Thymus (tissue), 11 donors: ENCODE data around the gene CLSTN1. TPM values are rescaled to one million over a fixed set of nuclear protein-coding genes. Genes with fewer than 3 reads are reported as not detected.

Experiments used
- DNase-seq, 9 donors: peaks; one replicate each; pipeline ENCODE4 v3.0.0-alpha.2; 2013; ENCODE audit warnings: low spot score in 9 of 9, low read depth in 6 of 9, missing footprints in 1 of 9
- H3K27ac ChIP-seq, 2 donors: one replicate each; pipeline ENCODE4 v1.5.1; 2013; ENCODE audit warnings: control low read depth in 1 of 2, low read depth in 1 of 2, low read length in 1 of 2, mild to moderate bottlenecking in 1 of 2, moderate library complexity in 1 of 2
- H3K27me3 ChIP-seq, 2 donors: one replicate each; pipeline ENCODE4 v1.5.1; 2013; ENCODE audit warnings: low read length in 1 of 2; ENCODE audit not compliant: control insufficient read depth in 2 of 2, insufficient read depth in 1 of 2
- H3K36me3 ChIP-seq, 2 donors: one replicate each; pipeline ENCODE4 v1.5.1; 2013; ENCODE audit warnings: low read length in 1 of 2, mild to moderate bottlenecking in 1 of 2, moderate library complexity in 1 of 2; ENCODE audit not compliant: control insufficient read depth in 2 of 2, insufficient read depth in 2 of 2
- H3K4me1 ChIP-seq, 2 donors: one replicate each; pipeline ENCODE4 v1.5.1; 2013; ENCODE audit warnings: low read length in 2 of 2; ENCODE audit not compliant: control insufficient read depth in 2 of 2, insufficient read depth in 2 of 2
- H3K4me3 ChIP-seq, 2 donors: one replicate each; pipeline ENCODE4 v1.5.1; 2013; ENCODE audit warnings: low read length in 2 of 2, control low read depth in 1 of 2, mild to moderate bottlenecking in 1 of 2
- H3K9me3 ChIP-seq, 2 donors: one replicate each; pipeline ENCODE4 v1.5.1; 2013; ENCODE audit warnings: low read length in 1 of 2, mild to moderate bottlenecking in 1 of 2; ENCODE audit not compliant: control insufficient read depth in 2 of 2, insufficient read depth in 1 of 2
- WGBS: extraction: QIAGEN DNeasy Blood & Tissue Kit; methylation state at CpG from one replicate; pipeline ENCODE4 v1.1.7; 2013; 5-methylcytosine and 5-hydroxymethylcytosine counted together
- polyA plus RNA-seq: library from polyadenylated mRNA; stranded (reverse); fragments of 200-250 nt; gene quantifications from one replicate; pipeline ENCODE4 v1.2.3, GENCODE V29; 2013
- total RNA-seq: library from RNA; stranded (reverse); fragments of 120-200 nt; gene quantifications from one replicate; pipeline ENCODE4 v1.2.4, GENCODE V29; 2013
- donor health status: healthy.

Gene CLSTN1
- total and polyA plus RNA-seq, 2 donors: 27.0 to 63.1 TPM

DNA sequence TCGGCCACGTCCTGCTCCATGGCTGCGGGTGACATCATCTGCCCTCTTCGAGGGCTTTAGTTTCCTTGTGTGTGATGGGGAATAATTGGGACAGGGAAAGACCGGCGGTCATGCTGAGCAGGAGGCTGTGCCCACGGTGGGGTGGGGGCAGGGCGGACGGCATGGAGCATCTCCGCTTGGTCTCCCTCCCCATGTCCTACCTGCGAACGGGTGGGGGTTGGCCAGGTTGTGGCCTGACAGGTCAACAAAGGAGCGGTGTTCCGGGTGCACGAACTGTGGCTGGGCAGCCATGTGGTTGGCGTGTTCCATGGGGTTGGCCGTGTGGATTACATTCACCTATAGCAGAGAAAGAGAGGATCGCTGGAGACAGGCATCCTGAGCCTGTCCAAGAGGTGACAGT is 92.2 kb downstream of the CLSTN1 start:
- Histone ChIP-seq H3K27me3 (peaks cover 0 to 3% of the 10 kb centered on the region in 2 donors), H3K27ac (no peak overlapping the region), H3K4me1 (peaks cover 15 to 22% of the 10 kb centered on the region in 2 donors), H3K36me3 (peaks cover 94% of the 10 kb centered on the region in 2 donors), H3K4me3 (no peak overlapping the region), H3K9me3 (peaks cover 2 to 6% of the 10 kb centered on the region in 2 donors)
- 98% methylated on average over 18 of the region's 18 CpGs for WGBS
- no peak for DNase-seq

DNA sequence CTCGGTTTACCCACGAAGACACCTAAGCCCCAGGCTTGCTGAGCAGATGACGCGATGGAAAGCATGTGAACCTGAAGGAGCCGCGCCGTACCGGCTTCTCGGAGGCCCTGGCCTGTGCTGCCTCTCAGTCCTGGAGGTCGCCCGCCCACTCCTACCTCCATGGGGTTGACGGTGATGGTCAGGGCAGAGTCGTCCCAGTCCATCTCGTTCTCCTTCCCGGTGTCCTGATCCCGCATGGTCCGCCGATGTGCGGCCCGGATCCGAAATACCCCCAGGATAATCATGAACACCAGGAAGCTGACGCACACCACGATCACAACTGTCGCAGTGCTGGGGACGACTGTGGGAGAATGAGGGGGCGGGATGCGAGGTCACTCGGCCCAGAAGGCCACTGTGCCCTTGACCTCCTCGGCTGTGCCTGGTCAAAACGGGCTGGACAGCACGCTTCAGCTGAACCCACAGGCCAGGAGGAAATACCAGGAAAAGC is 92.7 kb downstream of the CLSTN1 start:
- peaks cover 0 to 5% of the 10 kb centered on the region in 2 donors for H3K27me3 ChIP-seq
- WGBS: 98% methylated on average over 31 of the region's 31 CpGs
- H3K36me3 ChIP-seq: peaks cover 90 to 92% of the 10 kb centered on the region in 2 donors
- peaks cover 2 to 6% of the 10 kb centered on the region in 2 donors for H3K9me3 ChIP-seq
- DNase-seq: no peak
- no peak overlapping the region for H3K27ac ChIP-seq
- H3K4me1 ChIP-seq: peaks cover 15 to 22% of the 10 kb centered on the region in 2 donors
- H3K4me3 ChIP-seq: no peak overlapping the region

DNA sequence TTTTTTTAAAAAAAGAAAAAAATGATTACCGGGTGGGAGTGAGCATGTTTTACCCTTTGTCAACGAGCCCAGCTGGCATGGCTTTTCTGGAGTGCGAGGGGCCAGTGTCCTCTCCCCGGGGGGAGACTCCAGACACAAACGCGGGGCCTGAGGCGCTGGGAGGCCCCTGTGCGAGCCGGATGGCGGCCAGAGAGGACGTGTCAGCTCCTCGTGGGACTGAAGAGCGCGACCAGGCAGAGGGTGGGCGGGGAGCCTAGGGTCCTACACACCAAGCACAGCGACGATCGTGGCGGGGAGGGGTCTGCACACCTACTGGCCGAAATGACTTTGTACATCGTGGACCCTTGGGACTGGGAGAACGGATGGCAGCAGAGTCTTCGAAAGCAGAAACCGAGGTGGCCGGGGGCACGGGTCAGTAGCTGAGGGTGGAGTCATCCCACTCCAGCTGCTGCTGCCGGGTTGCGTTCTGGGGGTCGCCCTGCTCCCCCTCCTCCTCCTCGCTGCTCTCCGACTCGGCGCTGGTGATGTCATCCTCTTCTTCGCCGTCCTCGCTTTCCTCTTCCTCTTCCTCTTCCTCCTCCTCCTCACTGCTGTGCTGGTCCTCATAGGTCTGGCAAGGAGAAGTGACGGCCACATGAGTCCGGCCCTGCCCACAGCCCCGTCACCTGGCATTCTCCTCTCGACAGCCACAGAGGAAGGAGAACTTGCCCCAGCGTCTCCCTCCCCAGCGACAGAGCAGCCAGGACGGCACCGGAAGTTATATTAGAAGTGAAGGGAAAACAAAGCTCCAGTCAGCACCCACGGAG is 93.5 kb downstream of the CLSTN1 start:
- peaks cover 2 to 6% of the 10 kb centered on the region in 2 donors for H3K9me3 ChIP-seq
- peaks cover 83 to 84% of the 10 kb centered on the region in 2 donors for H3K36me3 ChIP-seq
- peaks cover 0 to 5% of the 10 kb centered on the region in 2 donors for H3K27me3 ChIP-seq
- 94% methylated on average over 45 of the region's 45 CpGs for WGBS
- no peak for DNase-seq
- H3K4me3 ChIP-seq: no peak overlapping the region
- H3K27ac ChIP-seq: no peak overlapping the region
- peaks cover 15 to 22% of the 10 kb centered on the region in 2 donors for H3K4me1 ChIP-seq

DNA sequence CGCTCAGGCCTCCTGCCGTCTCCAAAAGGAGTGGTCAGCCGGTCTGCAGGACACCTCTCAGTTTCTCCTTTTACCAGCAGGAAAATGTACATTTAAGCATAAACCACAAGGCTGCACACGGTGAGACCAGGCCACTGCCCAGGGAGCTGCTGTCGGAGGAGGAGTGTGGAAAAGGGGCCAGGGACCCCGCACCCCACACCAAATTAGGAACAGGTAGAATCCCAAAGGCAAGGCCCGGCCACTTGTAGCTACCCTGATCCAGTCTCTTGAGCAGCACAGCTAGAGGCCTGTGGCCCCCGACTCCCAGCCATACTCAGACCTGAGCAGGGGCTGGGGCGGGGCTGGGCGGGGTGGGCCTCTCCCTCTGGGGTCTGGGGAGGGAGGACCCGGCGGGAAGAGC is 94.2 kb downstream of the CLSTN1 start:
- 96% methylated on average over 12 of the region's 12 CpGs for WGBS
- Histone ChIP-seq H3K4me1 (peaks cover 15 to 22% of the 10 kb centered on the region in 2 donors), H3K4me3 (no peak overlapping the region), H3K27ac (peak overlapping the region; percentile 25 to 74), H3K9me3 (peaks cover 2 to 11% of the 10 kb centered on the region in 2 donors), H3K27me3 (peaks cover 0 to 5% of the 10 kb centered on the region in 2 donors), H3K36me3 (peaks cover 75 to 81% of the 10 kb centered on the region in 2 donors)
- no peak for DNase-seq

DNA sequence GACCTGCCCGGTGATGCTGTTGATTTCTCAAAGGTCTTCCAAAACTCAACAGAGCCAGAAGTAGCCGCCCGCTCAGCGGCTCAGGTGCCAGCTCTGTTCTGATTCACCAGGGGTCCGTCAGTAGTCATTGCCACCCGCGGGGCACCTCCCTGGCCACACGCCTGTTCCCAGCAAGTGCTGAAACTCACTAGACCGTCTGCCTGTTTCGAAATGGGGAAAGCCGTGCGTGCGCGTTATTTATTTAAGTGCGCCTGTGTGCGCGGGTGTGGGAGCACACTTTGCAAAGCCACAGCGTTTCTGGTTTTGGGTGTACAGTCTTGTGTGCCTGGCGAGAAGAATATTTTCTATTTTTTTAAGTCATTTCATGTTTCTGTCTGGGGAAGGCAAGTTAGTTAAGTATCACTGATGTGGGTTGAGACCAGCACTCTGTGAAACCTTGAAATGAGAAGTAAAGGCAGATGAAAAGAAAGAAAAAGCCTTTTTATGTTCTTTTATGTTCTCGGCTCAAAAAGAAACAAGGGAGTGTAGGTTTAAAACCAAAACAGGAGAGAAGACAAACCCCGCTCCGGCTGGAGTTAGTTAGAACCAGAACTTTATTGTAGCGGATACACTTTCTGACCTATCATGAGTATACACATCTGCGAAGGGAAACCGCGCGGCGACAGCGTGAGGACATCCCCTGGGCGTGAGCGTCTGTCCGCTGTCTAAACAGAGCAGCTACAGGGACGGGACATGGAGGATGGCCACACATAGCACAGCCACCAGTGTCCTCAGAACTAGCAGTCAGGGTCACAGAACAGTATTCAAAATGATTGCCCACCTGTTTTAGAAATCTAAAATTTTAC is 95.1 kb downstream of the CLSTN1 start:
- Histone ChIP-seq H3K4me3 (no peak overlapping the region), H3K27ac (peak overlapping the region; percentile 74), H3K36me3 (peaks cover 74 to 81% of the 10 kb centered on the region in 2 donors), H3K4me1 (peaks cover 15 to 22% of the 10 kb centered on the region in 2 donors), H3K27me3 (peaks cover 0 to 5% of the 10 kb centered on the region in 2 donors), H3K9me3 (peaks cover 2 to 18% of the 10 kb centered on the region in 2 donors)
- 59% methylated on average over 33 of the region's 33 CpGs for WGBS
- peak in 7 of 9 donors; percentile 37 to 87 (median 60) for DNase-seq

DNA sequence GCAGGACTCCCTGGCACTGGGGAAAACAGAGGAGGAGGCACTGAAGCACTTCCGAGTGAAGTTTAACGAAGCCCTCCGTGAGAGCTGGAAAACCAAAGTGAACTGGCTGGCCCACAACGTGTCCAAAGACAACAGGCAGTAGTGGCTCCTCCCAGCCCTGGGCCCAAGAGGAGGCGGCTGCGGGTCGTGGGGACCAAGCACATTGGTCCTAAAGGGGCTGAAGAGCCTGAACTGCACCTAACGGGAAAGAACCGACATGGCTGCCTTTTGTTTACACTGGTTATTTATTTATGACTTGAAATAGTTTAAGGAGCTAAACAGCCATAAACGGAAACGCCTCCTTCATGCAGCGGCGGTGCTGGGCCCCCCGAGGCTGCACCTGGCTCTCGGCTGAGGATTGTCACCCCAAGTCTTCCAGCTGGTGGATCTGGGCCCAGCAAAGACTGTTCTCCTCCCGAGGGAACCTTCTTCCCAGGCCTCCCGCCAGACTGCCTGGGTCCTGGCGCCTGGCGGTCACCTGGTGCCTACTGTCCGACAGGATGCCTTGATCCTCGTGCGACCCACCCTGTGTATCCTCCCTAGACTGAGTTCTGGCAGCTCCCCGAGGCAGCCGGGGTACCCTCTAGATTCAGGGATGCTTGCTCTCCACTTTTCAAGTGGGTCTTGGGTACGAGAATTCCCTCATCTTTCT is 96.7 kb downstream of the CLSTN1 start:
- 97% methylated on average over 25 of the region's 25 CpGs for whole genome bisulfite sequencing
- no peak overlapping the region for H3K27ac ChIP-seq
- no peak for DNase-seq

DNA sequence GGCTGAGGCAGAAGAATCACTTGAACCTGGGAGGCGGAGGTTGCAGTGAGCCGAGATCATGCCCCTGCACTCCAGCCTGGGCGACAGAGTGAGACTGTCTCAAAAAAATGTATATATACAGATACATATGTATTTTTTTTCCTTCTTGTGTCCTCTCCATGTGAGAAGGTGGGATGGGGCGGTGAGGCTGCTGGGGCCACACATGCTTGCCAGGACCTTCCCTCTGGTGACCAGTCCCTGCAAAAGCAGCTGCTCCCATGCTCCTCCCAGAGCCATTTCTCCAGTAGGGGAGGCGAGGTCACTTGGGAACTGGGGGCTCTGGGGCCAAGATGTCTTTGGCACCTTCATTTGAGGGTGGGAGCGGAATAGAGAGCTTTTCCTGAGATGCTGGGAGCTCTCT is 97.4 kb downstream of the CLSTN1 start:
- H3K4me1 ChIP-seq: peaks cover 15 to 34% of the 10 kb centered on the region in 2 donors
- H3K4me3 ChIP-seq: no peak overlapping the region
- no peak for DNase-seq
- peaks cover 74 to 80% of the 10 kb centered on the region in 2 donors for H3K36me3 ChIP-seq
- H3K27ac ChIP-seq: no peak overlapping the region
- peaks cover 0 to 5% of the 10 kb centered on the region in 2 donors for H3K27me3 ChIP-seq
- WGBS: 98% methylated on average over 6 of the region's 6 CpGs
- H3K9me3 ChIP-seq: peaks cover 6 to 34% of the 10 kb centered on the region in 2 donors

More for the DNA sequence above, 96.7 kb downstream of the CLSTN1 start:
- peaks cover 15 to 27% of the 10 kb centered on the region in 2 donors for H3K4me1 ChIP-seq
- peaks cover 0 to 5% of the 10 kb centered on the region in 2 donors for H3K27me3 ChIP-seq
- peaks cover 74 to 81% of the 10 kb centered on the region in 2 donors for H3K36me3 ChIP-seq
- no peak overlapping the region for H3K4me3 ChIP-seq
- H3K9me3 ChIP-seq: peaks cover 6 to 29% of the 10 kb centered on the region in 2 donors

DNA sequence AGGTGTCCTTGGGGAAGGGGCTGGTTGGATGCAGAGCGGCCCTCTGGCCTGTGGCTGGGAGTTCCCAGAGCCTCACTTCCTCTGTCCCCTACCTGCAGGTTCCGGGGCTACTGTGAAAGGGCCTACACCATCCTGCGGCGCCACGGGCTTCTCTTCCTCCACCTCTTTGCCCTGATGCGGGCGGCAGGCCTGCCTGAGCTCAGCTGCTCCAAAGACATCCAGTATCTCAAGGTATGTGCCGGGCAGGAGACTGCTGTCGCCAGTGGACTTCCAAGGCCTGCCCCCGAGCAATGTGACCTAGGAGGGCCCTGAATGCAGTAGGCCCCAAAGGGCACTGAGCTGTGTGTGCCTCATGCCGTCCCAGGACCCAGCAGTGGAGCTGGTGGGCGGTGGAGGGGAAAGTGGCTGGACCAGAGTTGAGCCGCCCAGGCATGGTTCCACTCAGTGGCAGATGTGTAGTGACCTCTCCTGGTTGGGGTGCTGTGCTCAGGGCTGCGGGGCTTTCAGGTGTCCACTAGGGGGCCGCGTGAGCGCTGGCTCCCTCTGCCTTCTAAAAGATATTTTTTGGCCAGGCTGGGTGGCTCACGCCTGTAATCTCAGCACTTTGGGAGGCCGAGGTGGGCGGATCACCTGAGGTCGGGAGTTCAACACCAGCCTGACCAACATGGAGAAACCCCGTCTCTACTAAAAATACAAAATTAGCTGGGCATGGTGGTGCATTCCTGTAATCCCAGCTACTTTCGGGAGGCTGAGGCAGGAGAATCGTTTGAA is 98.9 kb downstream of the CLSTN1 start:
- Histone ChIP-seq H3K4me3 (no peak overlapping the region), H3K27ac (no peak overlapping the region), H3K36me3 (peaks cover 72 to 80% of the 10 kb centered on the region in 2 donors), H3K4me1 (peaks cover 17 to 47% of the 10 kb centered on the region in 2 donors), H3K9me3 (peaks cover 6 to 37% of the 10 kb centered on the region in 2 donors), H3K27me3 (peaks cover 0 to 3% of the 10 kb centered on the region in 2 donors)
- WGBS: 87% methylated on average over 24 of the region's 24 CpGs
- DNase-seq: peak in 4 of 9 donors; percentile 32 to 68 (median 57)
